Thyroid gland (tissue), 4 donors: Measurements from ENCODE around the gene ATG4C. TPM values are rescaled to one million over a fixed set of nuclear protein-coding genes. Genes with fewer than 3 reads are reported as not detected.

Source experiments
- DNase-seq, 2 donors: peaks; one replicate each; pipeline ENCODE4 v3.0.0-alpha.2; 2019
- H3K27ac ChIP-seq, 3 donors: fragments of 200-600 bp; sonication (generic); 1 replicate in 2 of 3; 2 replicates in 1 of 3; pipeline ENCODE4 v1.5.1; 2016 to 2019; ENCODE audit warnings: mild to moderate bottlenecking in 1 of 3, moderate library complexity in 1 of 3
- H3K27me3 ChIP-seq: fragments of 200-600 bp; sonication (generic); one replicate; pipeline ENCODE4 v1.5.1; 2019
- H3K36me3 ChIP-seq, 2 donors: fragments of 200-600 bp; sonication (generic); one replicate each; pipeline ENCODE4 v1.5.1; 2016 to 2019
- H3K4me1 ChIP-seq, 2 donors: fragments of 200-600 bp; sonication (generic); one replicate each; pipeline ENCODE4 v1.5.1; 2017 to 2019
- H3K4me3 ChIP-seq, 3 donors: fragments of 200-600 bp; sonication (generic); replicated peaks in 1 of 3; 1 replicate in 2 of 3; 2 replicates in 1 of 3; pipeline ENCODE4 v1.5.1; 2016; ENCODE audit warnings: mild to moderate bottlenecking in 1 of 3
- H3K9me3 ChIP-seq: fragments of 200-600 bp; sonication (generic); one replicate; pipeline ENCODE4 v1.5.1; 2017
- CTCF ChIP-seq, 6 experiments: fragments of 200-600 bp in 3 of 6; fragments of 450-650 bp in 3 of 6; sonication (generic) in 3 of 6; IDR thresholded peaks; one replicate each; pipeline ENCODE4 v1.5.1; 2016 to 2019; ENCODE audit warnings: antibody characterized with exemption in 6 of 6, mild to moderate bottlenecking in 2 of 6, inconsistent platforms in 1 of 6, moderate library complexity in 1 of 6
- POLR2A ChIP-seq, 2 donors: fragments of 450-650 bp; IDR thresholded peaks; one replicate each; pipeline ENCODE4 v1.6.1; 2017; ENCODE audit warnings: antibody characterized with exemption in 2 of 2, mild to moderate bottlenecking in 2 of 2, moderate library complexity in 1 of 2
- WGBS, 2 donors: methylation state at CpG; one replicate each; pipeline ENCODE4 v1.1.5; 2017; 5-methylcytosine and 5-hydroxymethylcytosine counted together
- intact Hi-C: fragments of 100-400 bp; cut with DNase I; formaldehyde crosslinking; loops from one replicate; pipeline ENCODE4 v1.15.1; 2023
- total RNA-seq, 4 donors: library from RNA; depleted of rRNA; stranded (reverse); fragments of >200 nt; gene quantifications; one replicate each; pipeline ENCODE4 v1.2.3, GENCODE V29; 2016

Gene ATG4C
- total RNA-seq, 4 donors from 2014 or later, result 16.3 to 23.4 (median 19.9) TPM

- Histone ChIP-seq H3K27me3 (no peaks in the 10 kb centered on the region), H3K36me3 (no peaks in the 10 kb centered on the region), H3K4me3 (no peak overlapping the region), H3K27ac (no peak overlapping the region), H3K4me1 (no peaks in the 10 kb centered on the region), H3K9me3 (no peaks in the 10 kb centered on the region)
- TF ChIP-seq CTCF (IDR thresholded peaks at IDR 0.05) (no peak), POLR2A (IDR thresholded peaks at IDR 0.05) (no peak)
- intact Hi-C loops, result no loop called here
- DNase-seq, result no peak
- WGBS, 2 donors, result 89 to 95% methylated on average over 3 of the region's 3 CpGs
Observed at GRCh38 chr1:62869217-62869754, 85.4 kb downstream of the ATG4C start.

- TF ChIP-seq POLR2A (IDR thresholded peaks at IDR 0.05) (no peak), CTCF (IDR thresholded peaks at IDR 0.05) (no peak)
- no peaks in the 10 kb centered on the region for H3K4me1 ChIP-seq
- 97 to 98% methylated on average over 1 of the region's 1 CpG for WGBS, 2 donors
- intact Hi-C loops, result no loop called here
- H3K27me3 ChIP-seq, result no peaks in the 10 kb centered on the region
- H3K27ac ChIP-seq, result no peak overlapping the region
- H3K4me3 ChIP-seq, result no peak overlapping the region
- no peaks in the 10 kb centered on the region for H3K36me3 ChIP-seq
- no peaks in the 10 kb centered on the region for H3K9me3 ChIP-seq
- DNase-seq, result no peak
Observed at GRCh38 chr1:62870148-62870547, 86.2 kb downstream of the ATG4C start.

- H3K27ac ChIP-seq, result no peak overlapping the region
- no peaks in the 10 kb centered on the region for H3K9me3 ChIP-seq
- no peaks in the 10 kb centered on the region for H3K27me3 ChIP-seq
- TF ChIP-seq POLR2A (IDR thresholded peaks at IDR 0.05), result no peak
- no peak for TF ChIP-seq CTCF (IDR thresholded peaks at IDR 0.05)
- intact Hi-C loops, result no loop called here
- no peaks in the 10 kb centered on the region for H3K36me3 ChIP-seq
- H3K4me1 ChIP-seq, result no peaks in the 10 kb centered on the region
- no peak overlapping the region for H3K4me3 ChIP-seq
- DNase-seq, result no peak
- WGBS, 2 donors, result 73 to 77% methylated on average over 3 of the region's 3 CpGs
Observed at GRCh38 chr1:62875676-62876075, 91.7 kb downstream of the ATG4C start.

GRCh38 chr1:62876535-62876934, 92.6 kb downstream of the ATG4C start:
- TF ChIP-seq CTCF (IDR thresholded peaks at IDR 0.05) (no peak), POLR2A (IDR thresholded peaks at IDR 0.05) (no peak)
- no peaks in the 10 kb centered on the region for H3K9me3 ChIP-seq
- no peak overlapping the region for H3K27ac ChIP-seq
- intact Hi-C loops, result no loop called here
- H3K4me3 ChIP-seq, result no peak overlapping the region
- WGBS, 2 donors, result 84 to 92% methylated on average over 3 of the region's 3 CpGs
- H3K36me3 ChIP-seq, result no peaks in the 10 kb centered on the region
- no peak for DNase-seq
- no peaks in the 10 kb centered on the region for H3K4me1 ChIP-seq
- no peaks in the 10 kb centered on the region for H3K27me3 ChIP-seq

GRCh38 chr1:62877579-62877978, 93.6 kb downstream of the ATG4C start:
- no peak overlapping the region for H3K4me3 ChIP-seq
- H3K9me3 ChIP-seq, result no peaks in the 10 kb centered on the region
- H3K27me3 ChIP-seq, result no peaks in the 10 kb centered on the region
- no peak overlapping the region for H3K27ac ChIP-seq
- WGBS, 2 donors, result 81 to 91% methylated on average over 2 of the region's 2 CpGs
- H3K36me3 ChIP-seq, result no peaks in the 10 kb centered on the region
- no peak for DNase-seq
- H3K4me1 ChIP-seq, result no peaks in the 10 kb centered on the region
- TF ChIP-seq POLR2A (IDR thresholded peaks at IDR 0.05), result no peak
- intact Hi-C loops, result no loop called here

GRCh38 chr1:62879962-62880361, 96.0 kb downstream of the ATG4C start:
- no peak for DNase-seq

More at GRCh38 chr1:62879962-62880361, 96.0 kb downstream of the ATG4C start:
- intact Hi-C loops, result no loop called here
- Histone ChIP-seq H3K4me1 (no peaks in the 10 kb centered on the region), H3K27ac (no peak overlapping the region), H3K4me3 (no peak overlapping the region), H3K9me3 (no peaks in the 10 kb centered on the region), H3K36me3 (no peaks in the 10 kb centered on the region), H3K27me3 (no peaks in the 10 kb centered on the region)
- TF ChIP-seq POLR2A (IDR thresholded peaks at IDR 0.05) (no peak), CTCF (IDR thresholded peaks at IDR 0.05) (no peak)
- 90 to 98% methylated on average over 1 of the region's 1 CpG for WGBS, 2 donors
